Cardiac septum (tissue), 1 donor: ENCODE measurements around the gene ATP8B4. TPM values are rescaled to one million over a fixed set of nuclear protein-coding genes. Genes with fewer than 3 reads are reported as not detected.

Experiments used
- DNase-seq: peaks from one replicate; pipeline ENCODE4 v3.0.0-alpha.2; 2020; ENCODE audit warnings: low spot score
- intact Hi-C: fragments of 100-400 bp; cut with DNase I; formaldehyde crosslinking; loops from one replicate; pipeline ENCODE4 v1.14.0; 2022
- total RNA-seq: library from RNA; stranded (reverse); fragmentation: NEBNext Ultra II Directional; extraction: Animal tissue kit (Norgen Biotek cat#: 25700); gene quantifications from one replicate; pipeline ENCODE4 v1.2.1, GENCODE V29; 2021
- donor health status: DM: no; HTN: no; CAD: no.

ATP8B4 gene
- total RNA-seq, 1 donor from 2014 or later: 3.1 TPM

DNA sequence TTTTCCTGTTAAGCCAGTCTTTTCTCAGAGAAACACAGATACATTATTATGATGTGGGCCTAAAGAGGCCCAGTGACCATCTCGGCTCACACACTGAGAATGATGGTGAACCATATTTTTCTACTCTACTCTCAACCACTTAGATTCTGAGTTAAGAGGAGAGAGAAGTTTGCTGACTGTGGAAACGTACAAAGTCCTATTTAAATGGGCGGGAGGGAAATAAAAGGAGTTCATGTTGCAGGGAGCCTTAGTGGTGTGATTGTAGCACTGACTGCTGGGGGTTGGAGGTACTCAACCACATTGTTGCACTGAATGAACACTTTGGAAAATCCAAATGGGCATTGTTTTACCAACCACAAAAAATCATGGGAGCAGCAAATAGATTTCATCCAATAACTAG is 51.0 kb downstream of the ATP8B4 start:
- intact Hi-C loops: no loop called here

DNA sequence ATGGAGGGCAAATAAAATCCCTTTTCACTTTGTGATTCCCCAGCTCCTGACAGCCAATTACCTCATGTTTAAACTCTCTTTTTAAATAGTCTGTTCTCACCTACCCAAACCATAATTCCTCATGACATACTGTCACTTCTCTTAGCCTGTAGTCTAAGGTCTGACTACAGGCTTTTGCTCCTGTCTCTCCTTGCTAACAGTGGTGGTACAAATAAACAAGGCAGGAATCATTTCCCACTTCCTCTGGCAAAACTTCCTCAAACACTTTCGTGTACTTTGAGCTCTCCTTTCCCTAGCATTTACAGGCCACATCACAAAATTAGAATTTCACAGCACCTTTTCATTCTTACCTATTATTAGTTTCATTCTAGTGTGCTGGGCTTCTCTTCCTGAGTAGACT is 51.8 kb downstream of the ATP8B4 start:
- DNase-seq: no peak
- intact Hi-C loops: no loop called here

More for the DNA sequence above, 51.0 kb downstream of the ATP8B4 start:
- no peak for DNase-seq

GRCh38 chr15:50066666-50067065 is 52.4 kb downstream of the ATP8B4 start:
- no peak for DNase-seq
- intact Hi-C loops: no loop called here

- intact Hi-C loops: no loop called here
- DNase-seq: no peak
These were observed 52.8 kb downstream of the ATP8B4 start for GRCh38 chr15:50066202-50066601.

DNA sequence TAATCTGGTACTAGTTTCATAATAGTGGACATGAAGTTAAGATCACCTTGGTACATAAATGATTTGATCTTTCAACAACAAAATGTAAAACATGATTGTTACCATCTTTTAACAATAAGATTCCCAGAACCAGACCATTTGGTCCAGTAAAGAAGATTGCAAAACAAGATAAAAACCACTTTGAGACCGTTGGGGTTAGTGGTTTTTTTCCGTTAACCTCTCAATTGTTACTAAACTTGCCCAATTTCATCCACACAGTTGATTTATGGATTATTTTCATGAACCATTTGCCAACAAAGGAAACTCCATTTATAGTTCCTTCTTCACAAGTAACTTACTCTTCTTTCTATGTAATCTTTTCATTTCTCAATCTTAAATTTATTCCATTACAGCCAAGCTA is 53.8 kb downstream of the ATP8B4 start:
- DNase-seq: no peak
- intact Hi-C loops: no loop called here

- intact Hi-C loops: no loop called here
- no peak for DNase-seq
These were observed 54.4 kb downstream of the ATP8B4 start for GRCh38 chr15:50064673-50065072.

GRCh38 chr15:50063226-50063625 is 55.8 kb downstream of the ATP8B4 start:
- intact Hi-C loops: no loop called here
- no peak for DNase-seq

DNA sequence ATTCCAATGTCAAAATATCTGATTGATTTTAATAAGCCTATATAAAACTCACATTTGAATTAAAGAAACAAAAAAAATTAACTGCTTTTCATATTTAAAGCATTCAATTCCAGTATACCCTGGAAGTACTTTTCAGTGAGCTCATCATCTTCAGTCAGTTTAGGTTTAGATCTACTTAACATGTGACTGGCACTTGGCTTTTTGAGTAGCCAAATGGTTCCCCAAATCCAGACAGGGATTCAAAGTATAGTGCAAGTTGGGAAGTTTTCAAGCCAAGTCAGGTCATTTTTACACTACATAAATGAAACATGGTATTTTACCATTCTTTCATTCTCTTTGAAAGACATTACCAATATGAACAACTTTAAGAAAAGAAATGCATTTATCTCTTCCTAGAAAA is 57.5 kb downstream of the ATP8B4 start:
- DNase-seq: no peak
- intact Hi-C loops: no loop called here

DNA sequence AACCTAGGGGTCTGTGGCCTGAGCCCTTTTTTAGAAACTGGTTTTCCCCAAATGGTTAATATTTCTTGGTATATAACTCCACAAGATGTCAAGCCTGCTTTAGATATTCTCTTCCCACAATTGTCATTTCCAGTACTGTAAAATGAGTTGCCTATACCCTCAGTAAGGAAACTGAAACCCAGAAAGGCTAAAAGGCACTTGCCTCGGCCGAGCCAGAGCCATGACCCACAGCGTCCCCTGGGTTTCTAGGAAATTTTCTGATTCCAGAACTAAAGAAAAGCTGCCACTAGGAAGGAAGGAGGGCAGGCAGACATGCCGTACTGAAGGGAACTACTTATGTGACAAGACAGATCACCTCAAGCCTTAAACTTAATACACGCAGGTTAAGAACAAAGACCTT is 59.1 kb downstream of the ATP8B4 start:
- DNase-seq: no peak
- intact Hi-C loops: loop anchor here (10.0 kb wide), 1 partner anchor 155 kb away; no protein-coding TSS in a partner anchor

- no peak for DNase-seq
- intact Hi-C loops: loop anchor here (10.0 kb wide), 1 partner anchor 154 kb away; no protein-coding TSS in a partner anchor
These were observed 59.7 kb downstream of the ATP8B4 start for GRCh38 chr15:50059203-50059772.

- intact Hi-C loops: loop anchor here (10.0 kb wide), 1 partner anchor 153 kb away; no protein-coding TSS in a partner anchor
- DNase-seq: no peak
These were observed 61.0 kb downstream of the ATP8B4 start for GRCh38 chr15:50057905-50058639.

DNA sequence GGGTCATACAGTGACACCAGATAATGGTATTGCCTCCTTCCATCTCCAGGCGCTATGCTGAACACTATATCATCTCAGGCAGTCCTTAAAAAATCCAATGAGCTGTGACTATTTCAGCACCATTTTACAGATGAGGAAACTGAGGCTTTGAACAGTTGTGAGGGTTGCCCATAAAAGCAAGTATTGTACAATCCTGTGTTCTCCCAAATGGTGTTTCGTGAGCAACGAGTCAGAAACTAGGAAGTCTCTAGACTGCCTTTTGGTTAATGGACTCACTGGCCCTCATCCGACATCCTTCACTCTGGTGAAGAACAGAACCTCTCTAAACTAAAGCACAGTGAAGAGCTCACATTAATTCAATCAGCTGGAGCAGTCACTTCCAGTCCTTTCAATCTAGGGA is 61.8 kb downstream of the ATP8B4 start:
- intact Hi-C loops: loop anchor here (10.0 kb wide), 1 partner anchor 152 kb away; no protein-coding TSS in a partner anchor
- DNase-seq: no peak

DNA sequence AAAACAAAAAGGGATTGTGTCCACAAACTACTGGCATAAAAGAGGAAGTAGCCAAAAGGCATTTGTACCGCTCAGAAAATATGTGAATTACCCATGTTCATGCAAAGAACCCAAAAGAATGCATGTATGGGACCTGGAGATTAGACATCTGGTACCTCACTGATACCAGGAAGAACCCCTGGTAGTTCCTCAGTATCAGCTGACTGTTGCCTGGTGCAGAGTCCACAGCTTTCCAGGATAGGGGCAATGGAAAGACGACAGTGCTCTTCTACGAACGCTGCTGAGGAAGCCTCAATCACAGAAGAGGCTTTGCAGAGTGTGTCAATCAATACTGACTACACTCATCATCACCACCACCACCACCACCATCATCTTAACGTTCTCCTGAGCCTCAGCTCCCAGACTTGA is 63.3 kb downstream of the ATP8B4 start:
- no peak for DNase-seq
- intact Hi-C loops: loop anchor here (10.0 kb wide), 1 partner anchor 151 kb away; no protein-coding TSS in a partner anchor

GRCh38 chr15:50055332-50055731 is 63.7 kb downstream of the ATP8B4 start:
- intact Hi-C loops: loop anchor here (10.0 kb wide), 1 partner anchor 151 kb away; no protein-coding TSS in a partner anchor
- no peak for DNase-seq

DNA sequence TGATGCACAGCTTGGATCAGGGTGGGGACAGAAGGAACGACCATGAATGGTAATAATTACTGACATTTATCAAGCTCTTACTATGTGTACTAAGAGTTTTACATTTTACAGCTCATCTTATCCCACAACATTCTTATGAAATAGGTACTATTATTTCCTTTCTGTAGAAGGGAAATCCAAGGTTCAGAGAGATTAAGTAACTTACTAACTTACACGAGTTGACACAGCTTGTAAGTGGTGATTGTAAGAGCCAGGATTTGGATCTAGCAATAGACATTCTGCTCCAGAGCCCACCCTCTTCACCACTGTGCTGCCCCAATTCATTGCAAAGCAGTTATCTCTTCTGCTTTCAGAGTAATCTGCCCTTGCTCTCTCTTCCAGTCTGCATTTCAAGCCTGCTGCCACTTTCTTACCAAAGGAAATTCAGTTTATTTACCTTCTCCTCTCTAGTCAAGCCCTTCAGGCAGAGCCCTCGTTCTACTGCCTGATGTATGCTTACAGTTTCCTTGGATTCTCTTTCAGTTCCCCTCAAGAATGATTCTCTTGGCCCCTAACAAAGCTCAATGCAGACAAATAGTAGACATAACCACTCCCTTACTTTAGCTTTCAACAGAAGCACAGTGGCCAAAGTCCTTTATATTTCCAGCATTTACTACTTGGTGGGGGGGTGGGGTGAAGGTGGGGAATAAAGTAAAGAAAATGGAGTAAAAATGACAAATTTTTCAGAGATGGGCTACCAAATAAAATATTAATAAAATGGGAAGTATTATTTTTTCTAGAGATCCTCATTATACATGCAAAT is 65.8 kb downstream of the ATP8B4 start:
- intact Hi-C loops: loop anchor here (10.0 kb wide), 1 partner anchor 148 kb away; no protein-coding TSS in a partner anchor
- no peak for DNase-seq

DNA sequence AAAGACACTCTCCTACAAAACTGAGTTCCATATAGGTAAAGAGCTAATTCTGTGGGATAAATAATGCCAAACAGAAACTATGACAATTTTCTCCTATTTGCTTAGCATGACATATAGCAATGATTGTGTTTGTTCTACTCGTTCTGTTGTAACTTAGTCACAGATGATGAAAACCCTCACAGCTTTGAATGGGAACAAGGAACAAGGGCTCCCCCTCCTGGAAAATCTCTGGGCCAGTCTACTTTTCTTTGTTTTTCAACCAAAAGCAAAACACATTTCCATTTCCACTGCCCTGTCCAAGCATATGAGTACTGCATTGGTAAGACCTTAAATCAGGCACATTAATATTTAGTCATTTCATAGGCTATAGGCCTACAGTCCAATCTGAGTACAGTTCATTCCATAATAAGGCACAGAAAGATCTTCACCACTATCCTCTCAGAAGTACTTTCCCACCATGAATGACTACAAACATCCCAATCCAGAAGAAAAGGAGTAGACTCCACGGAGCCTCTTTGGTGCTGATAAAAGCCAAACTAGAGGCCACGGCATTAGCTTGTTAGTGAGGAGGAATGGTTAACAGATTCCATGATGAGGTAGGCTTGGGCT is 67.1 kb downstream of the ATP8B4 start:
- intact Hi-C loops: loop anchor here (10.0 kb wide), 1 partner anchor 147 kb away; no protein-coding TSS in a partner anchor
- no peak for DNase-seq

DNA sequence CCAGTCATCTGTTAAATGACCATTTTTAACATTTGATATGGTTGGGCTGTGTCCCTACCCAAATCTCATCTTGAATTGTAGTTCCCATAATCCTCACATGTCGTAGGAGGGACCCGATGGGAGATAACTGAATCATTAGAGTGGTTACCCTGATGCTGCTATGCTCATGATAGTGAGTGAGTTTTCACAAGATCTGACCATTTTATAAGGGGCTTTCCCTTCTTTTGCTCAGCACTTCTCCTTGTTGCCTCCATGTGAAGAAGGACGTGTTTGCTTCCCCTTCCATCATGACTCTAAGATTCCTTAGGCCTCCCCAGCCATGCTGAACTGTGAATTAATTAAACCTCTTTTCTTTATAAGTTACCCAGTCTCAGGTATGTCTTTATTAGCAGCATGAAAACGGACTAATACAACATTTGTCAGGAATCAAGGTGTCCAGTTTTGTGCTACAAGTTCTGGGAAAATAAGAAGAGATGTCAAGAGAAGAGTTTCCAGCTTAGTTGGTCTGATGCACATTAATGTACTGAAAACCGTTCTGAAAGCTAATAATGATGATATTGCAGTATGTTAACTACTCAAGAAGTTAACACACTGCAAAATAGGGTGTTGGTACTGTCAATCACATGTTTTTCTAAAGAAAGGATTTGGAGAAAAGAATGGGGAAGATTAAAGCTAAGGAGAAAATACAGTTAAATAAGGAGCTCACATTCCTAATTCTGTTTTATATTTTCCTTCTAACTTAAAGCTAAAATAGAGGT is 67.9 kb downstream of the ATP8B4 start:
- intact Hi-C loops: loop anchor here (10.0 kb wide), 1 partner anchor 146 kb away; no protein-coding TSS in a partner anchor
- DNase-seq: no peak

DNA sequence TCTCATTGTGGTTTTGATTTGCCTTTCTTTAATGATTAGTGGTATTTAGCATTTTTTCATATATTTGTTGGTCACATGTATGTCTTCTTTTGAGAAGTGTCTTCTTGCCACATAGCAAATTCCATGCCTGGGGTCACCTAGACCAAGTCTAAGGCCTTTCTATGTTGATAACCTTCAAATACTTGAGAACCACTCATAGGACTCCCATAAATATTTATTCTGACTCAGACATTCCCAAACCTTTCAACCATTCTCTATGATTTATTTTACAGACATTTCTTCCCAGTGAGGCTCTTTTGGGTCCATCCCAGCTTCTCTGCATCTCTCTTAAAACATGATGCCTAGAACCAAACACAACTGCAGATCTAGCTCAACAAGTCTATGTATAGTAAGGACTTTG is 69.2 kb downstream of the ATP8B4 start:
- intact Hi-C loops: loop anchor here (10.0 kb wide), 1 partner anchor 145 kb away; no protein-coding TSS in a partner anchor
- DNase-seq: no peak

DNA sequence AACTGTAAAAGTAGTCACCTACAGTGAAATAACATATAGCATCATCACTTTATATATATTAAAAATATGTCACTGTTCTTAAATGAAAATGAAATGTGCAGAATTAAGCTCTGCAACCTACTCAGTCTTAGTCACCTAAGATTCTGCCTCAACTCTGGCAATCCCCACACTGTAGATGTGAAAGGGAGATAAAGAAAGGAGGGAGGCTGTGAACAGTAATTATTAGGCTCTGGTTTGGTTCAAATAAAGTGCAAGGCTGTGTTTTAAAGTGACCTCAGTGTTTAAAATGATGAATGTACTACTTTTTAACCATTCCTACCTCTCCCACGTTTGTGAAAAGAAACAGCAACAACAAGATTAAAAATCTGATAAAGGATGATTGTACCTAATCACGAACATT is 72.2 kb downstream of the ATP8B4 start:
- intact Hi-C loops: no loop called here
- DNase-seq: no peak
